GM23338 (cell line): ENCODE measurements around the gene CFAP92. TPM values are rescaled to one million over a fixed set of nuclear protein-coding genes. Genes with fewer than 3 reads are reported as not detected.

ENCODE experiments used
- ATAC-seq: fragments of 200-7000 bp; cut with Tn5 transposase; 3 replicates; pipeline ENCODE4 v1.9.1; 2020
- DNase-seq: peaks from one replicate; pipeline ENCODE4 v3.0.0-alpha.2; 2015; ENCODE audit warnings: low spot score
- H2AFZ ChIP-seq: fragments of 200-600 bp; sonication (generic); 2 replicates; pipeline ENCODE4 v1.8.0; 2016; ENCODE audit warnings: antibody characterized with exemption, mild to moderate bottlenecking, moderate library complexity
- H3F3A ChIP-seq: fragments of 200-600 bp; sonication (generic); replicated peaks from 2 replicates; pipeline ENCODE4 v1.8.0; 2017; ENCODE audit warnings: antibody characterized with exemption, mixed run types, low read depth
- H3K27ac ChIP-seq: fragments of 200-600 bp; sonication (generic); 2 replicates; pipeline ENCODE4 v1.6.1; 2016; ENCODE audit warnings: low read depth
- H3K27me3 ChIP-seq: fragments of 200-600 bp; sonication (generic); 2 replicates; pipeline ENCODE4 v1.8.0; 2016; ENCODE audit warnings: mild to moderate bottlenecking, mixed run types, moderate library complexity; ENCODE audit not compliant: insufficient read depth
- H3K36me3 ChIP-seq: fragments of 200-600 bp; sonication (generic); 2 replicates; pipeline ENCODE4 v1.8.0; 2016; ENCODE audit warnings: mild to moderate bottlenecking; ENCODE audit not compliant: insufficient read depth
- H3K4me1 ChIP-seq: fragments of 200-600 bp; sonication (generic); 2 replicates; pipeline ENCODE4 v1.8.0; 2016; ENCODE audit warnings: mild to moderate bottlenecking, moderate library complexity; ENCODE audit not compliant: insufficient read depth
- H3K4me2 ChIP-seq: fragments of 200-600 bp; sonication (generic); 2 replicates; pipeline ENCODE4 v1.7.1; 2017; ENCODE audit warnings: mixed run types
- H3K4me3 ChIP-seq: fragments of 200-600 bp; sonication (generic); 2 replicates; pipeline ENCODE4 v1.6.1; 2016; ENCODE audit warnings: mixed run types
- H3K79me2 ChIP-seq: fragments of 200-600 bp; sonication (generic); replicated peaks from 2 replicates; pipeline ENCODE4 v1.8.0; 2017; ENCODE audit warnings: mild to moderate bottlenecking; ENCODE audit not compliant: insufficient read depth
- H3K9me2 ChIP-seq: fragments of 200-600 bp; sonication (generic); 2 replicates; pipeline ENCODE4 v1.8.0; 2017; ENCODE audit not compliant: insufficient read depth
- H4K20me1 ChIP-seq: fragments of 200-600 bp; sonication (generic); replicated peaks from 2 replicates; pipeline ENCODE4 v1.8.0; 2017; ENCODE audit warnings: mild to moderate bottlenecking; ENCODE audit not compliant: insufficient read depth
- H3K27ac Mint-ChIP-seq: 2 replicates; pipeline ENCODE4 v1.8.0; 2020; ENCODE audit warnings: inconsistent platforms, mild to moderate bottlenecking, moderate library complexity, mixed read lengths
- H3K27me3 Mint-ChIP-seq: 3 replicates; pipeline ENCODE4 v1.8.0; 2022; ENCODE audit warnings: low read depth, mild to moderate bottlenecking, moderate library complexity, mixed read lengths, inconsistent platforms; ENCODE audit not compliant: insufficient read depth, poor library complexity
- H3K36me3 Mint-ChIP-seq: 3 replicates; pipeline ENCODE4 v1.8.0; 2021; ENCODE audit warnings: low read depth, mild to moderate bottlenecking, inconsistent platforms, moderate library complexity, mixed read lengths
- H3K4me1 Mint-ChIP-seq: 3 replicates; pipeline ENCODE4 v1.8.0; 2020; ENCODE audit warnings: mild to moderate bottlenecking, inconsistent platforms, mixed read lengths
- H3K4me3 Mint-ChIP-seq: 3 replicates; pipeline ENCODE4 v1.8.0; 2021; ENCODE audit warnings: moderate library complexity, mild to moderate bottlenecking, inconsistent platforms, mixed read lengths
- H3K9me3 Mint-ChIP-seq: 3 replicates; pipeline ENCODE4 v1.8.0; 2020; ENCODE audit warnings: moderate library complexity, mild to moderate bottlenecking, inconsistent platforms, mixed read lengths
- CREB1 ChIP-seq: fragments of 250-450 bp; sonication (Bioruptor Pico); IDR thresholded peaks from 2 replicates; pipeline ENCODE4 v1.5.0; 2020; ENCODE audit warnings: low read depth, mild to moderate bottlenecking, moderate library complexity
- CTCF ChIP-seq, 2 experiments: fragments of 200-600 bp in 1 of 2; sonication (generic) in 1 of 2; conservative IDR thresholded peaks; 2 replicates each; pipeline versions ENCODE4 v1.5.1 to v1.6.1; 2016 to 2017; ENCODE audit warnings: antibody characterized with exemption in 2 of 2, low read depth in 2 of 2, mild to moderate bottlenecking in 2 of 2, moderate library complexity in 1 of 2
- ETS1 ChIP-seq: IDR thresholded peaks from 2 replicates; pipeline ENCODE4 v1.6.1; 2016; ENCODE audit warnings: antibody characterized with exemption
- EZH2 ChIP-seq: fragments of 200-600 bp; sonication (generic); IDR thresholded peaks from one replicate; pipeline ENCODE4 v1.8.0; 2017; ENCODE audit warnings: antibody characterized with exemption, mild to moderate bottlenecking, low read depth; ENCODE audit not compliant: unreplicated experiment
- EZH2phosphoT487 ChIP-seq: fragments of 200-600 bp; sonication (generic); IDR thresholded peaks from one replicate; pipeline ENCODE4 v1.8.1; 2018; ENCODE audit warnings: antibody characterized with exemption; ENCODE audit not compliant: unreplicated experiment
- JUNB ChIP-seq: IDR thresholded peaks from one replicate; pipeline ENCODE4 v1.6.1; 2016; ENCODE audit warnings: antibody characterized with exemption; ENCODE audit not compliant: unreplicated experiment
- NANOG ChIP-seq: IDR thresholded peaks from 2 replicates; pipeline ENCODE4 v1.6.1; 2016; ENCODE audit warnings: antibody characterized with exemption, borderline replicate concordance
- POLR2AphosphoS5 ChIP-seq: IDR thresholded peaks from 2 replicates; pipeline ENCODE4 v1.6.1; 2016; ENCODE audit warnings: antibody characterized with exemption, low read depth
- STAT1 ChIP-seq: IDR thresholded peaks from one replicate; pipeline ENCODE4 v1.6.1; 2016; ENCODE audit warnings: antibody characterized with exemption; ENCODE audit not compliant: unreplicated experiment
- ZNF114 ChIP-seq: fragments of 250-450 bp; sonication (Bioruptor Pico); IDR thresholded peaks from 2 replicates; pipeline ENCODE4 v1.5.0; 2020; ENCODE audit warnings: mild to moderate bottlenecking, moderate library complexity
- ZNF331 ChIP-seq: fragments of 250-450 bp; sonication (Bioruptor Pico); IDR thresholded peaks from 2 replicates; pipeline ENCODE4 v1.5.0; 2020; ENCODE audit warnings: low read depth, mild to moderate bottlenecking, moderate library complexity
- ZNF462 ChIP-seq: fragments of 250-450 bp; sonication (Bioruptor Pico); IDR thresholded peaks from 2 replicates; pipeline ENCODE4 v1.5.0; 2020; ENCODE audit warnings: mild to moderate bottlenecking, moderate library complexity
- polyA plus RNA-seq: library from polyadenylated mRNA; unstranded; fragments of >200 nt; fragmentation: Nextera tagmentation; extraction: Ambion mirVana; gene quantifications from 2 replicates; pipeline ENCODE4 v1.2.1, GENCODE V29; 2016
- total RNA-seq: library from RNA; depleted of rRNA; stranded (reverse); fragments of >200 nt; shearing (Covaris generic); gene quantifications from 2 replicates; pipeline ENCODE4 v1.2.3, GENCODE V29; 2014
- TF ChIP-seq, protein P1 (sequence below): IDR thresholded peaks from one replicate; pipeline ENCODE4 v1.6.1; 2018; ENCODE audit warnings: antibody characterized with exemption; ENCODE audit not compliant: unreplicated experiment

CFAP92 gene
- total and polyA plus RNA-seq, 2 experiments from 2014 or later: 1.6 to 2.3 TPM

GRCh38 chr3:129033633-129034321 is 39.9 kb upstream of the CFAP92 start (continued):
- no peak for TF ChIP-seq ZNF114 (CRISPR knock-in tag)

GRCh38 chr3:129033151-129033550 is 39.3 kb upstream of the CFAP92 start:
- ATAC-seq (no peak), DNase-seq (no peak)
- Histone ChIP-seq H2AFZ (no peak overlapping the region; the same call in 1 of the 2 replicates), H3K27me3 (no peaks in the 10 kb centered on the region), H3K9me2 (no peaks in the 10 kb centered on the region), H3K4me3 (no peak overlapping the region), H3K27ac (no peak overlapping the region), H3K4me2 (no peak overlapping the region), H3F3A (no peaks in the 10 kb centered on the region), H3K4me1 (no peaks in the 10 kb centered on the region), H3K36me3 (no peaks in the 10 kb centered on the region), H4K20me1 (no peaks in the 10 kb centered on the region), H3K79me2 (no peaks in the 10 kb centered on the region)
- Mint-ChIP-seq H3K9me3 (0 out of 3 replicates have a peak, but pooled peaks cover 3% of the 10 kb centered on the region), H3K4me1 (peaks cover 3% of the 10 kb centered on the region; the same call in 1 of the 3 replicates), H3K36me3 (no peaks in the 10 kb centered on the region), H3K27me3 (peaks cover 11% of the 10 kb centered on the region), H3K4me3 (no peak overlapping the region), H3K27ac (no peak overlapping the region)
- TF ChIP-seq, protein P1, sequence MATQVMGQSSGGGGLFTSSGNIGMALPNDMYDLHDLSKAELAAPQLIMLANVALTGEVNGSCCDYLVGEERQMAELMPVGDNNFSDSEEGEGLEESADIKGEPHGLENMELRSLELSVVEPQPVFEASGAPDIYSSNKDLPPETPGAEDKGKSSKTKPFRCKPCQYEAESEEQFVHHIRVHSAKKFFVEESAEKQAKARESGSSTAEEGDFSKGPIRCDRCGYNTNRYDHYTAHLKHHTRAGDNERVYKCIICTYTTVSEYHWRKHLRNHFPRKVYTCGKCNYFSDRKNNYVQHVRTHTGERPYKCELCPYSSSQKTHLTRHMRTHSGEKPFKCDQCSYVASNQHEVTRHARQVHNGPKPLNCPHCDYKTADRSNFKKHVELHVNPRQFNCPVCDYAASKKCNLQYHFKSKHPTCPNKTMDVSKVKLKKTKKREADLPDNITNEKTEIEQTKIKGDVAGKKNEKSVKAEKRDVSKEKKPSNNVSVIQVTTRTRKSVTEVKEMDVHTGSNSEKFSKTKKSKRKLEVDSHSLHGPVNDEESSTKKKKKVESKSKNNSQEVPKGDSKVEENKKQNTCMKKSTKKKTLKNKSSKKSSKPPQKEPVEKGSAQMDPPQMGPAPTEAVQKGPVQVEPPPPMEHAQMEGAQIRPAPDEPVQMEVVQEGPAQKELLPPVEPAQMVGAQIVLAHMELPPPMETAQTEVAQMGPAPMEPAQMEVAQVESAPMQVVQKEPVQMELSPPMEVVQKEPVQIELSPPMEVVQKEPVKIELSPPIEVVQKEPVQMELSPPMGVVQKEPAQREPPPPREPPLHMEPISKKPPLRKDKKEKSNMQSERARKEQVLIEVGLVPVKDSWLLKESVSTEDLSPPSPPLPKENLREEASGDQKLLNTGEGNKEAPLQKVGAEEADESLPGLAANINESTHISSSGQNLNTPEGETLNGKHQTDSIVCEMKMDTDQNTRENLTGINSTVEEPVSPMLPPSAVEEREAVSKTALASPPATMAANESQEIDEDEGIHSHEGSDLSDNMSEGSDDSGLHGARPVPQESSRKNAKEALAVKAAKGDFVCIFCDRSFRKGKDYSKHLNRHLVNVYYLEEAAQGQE: no peak
- TF ChIP-seq CTCF (conservative IDR thresholded peaks at IDR 0.05; ENCODE audit: low read depth in 2 of 2) (no peak), STAT1 (no peak), JUNB (no peak), ZNF331 (CRISPR knock-in tag) (no peak), CREB1 (no peak), NANOG (no peak), ZNF114 (CRISPR knock-in tag) (no peak), POLR2AphosphoS5 (no peak), EZH2 (no peak), EZH2phosphoT487 (no peak), ZNF462 (CRISPR knock-in tag) (no peak), ETS1 (no peak)
